Amygdala (tissue), 56 donors: ENCODE measurements around the gene UBTF.
"Not testable (repeated sequence)": the region's sequence is repeated elsewhere in the genome, so short reads cannot be mapped to it uniquely, and the experiment has no call there.

Experiments used
- DNase-seq, 56 donors: peaks; one replicate each; lab custom pipeline; 2025; lab: John Stamatoyannopoulos, UW

The UBTF gene

GRCh38 chr17:44247876-44248736 is 28.6 kb upstream of the UBTF start:
- DNase-seq, result no peak

GRCh38 chr17:44247440-44247841 is 28.0 kb upstream of the UBTF start:
- no peak for DNase-seq

- peak in 2 of 56 donors; percentile 5 to 6 for DNase-seq
Observed at GRCh38 chr17:44241106-44241624, 21.7 kb upstream of the UBTF start.

- DNase-seq, result not testable (repeated sequence)
Observed at GRCh38 chr17:44237886-44238285, 18.4 kb upstream of the UBTF start.

- DNase-seq, result no peak
Observed at GRCh38 chr17:44236444-44236991, 17.0 kb upstream of the UBTF start.

GRCh38 chr17:44235583-44235936 is 16.1 kb upstream of the UBTF start:
- no peak for DNase-seq

DNA sequence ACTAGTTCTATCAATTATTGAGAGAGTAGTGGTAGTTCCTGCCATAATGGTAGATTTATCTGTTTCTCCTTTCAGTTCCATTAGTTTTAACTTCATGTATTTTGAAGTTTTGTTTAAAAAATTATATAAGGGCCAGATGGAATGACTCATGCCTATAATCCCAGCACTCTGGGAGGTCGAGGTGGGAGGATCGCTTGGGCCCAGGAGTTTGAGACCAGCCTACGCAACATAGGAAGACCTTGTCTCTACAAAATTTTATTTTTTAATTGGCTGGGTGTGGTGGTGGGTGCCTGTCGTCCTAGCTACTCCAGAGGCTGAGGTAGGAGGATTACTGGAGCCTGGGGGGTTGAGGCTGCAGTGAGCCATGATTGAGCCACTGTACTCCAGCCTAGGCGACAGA is 14.1 kb upstream of the UBTF start:
- peak in 3 of 56 donors; percentile 5 to 18 (median 9) for DNase-seq

DNA sequence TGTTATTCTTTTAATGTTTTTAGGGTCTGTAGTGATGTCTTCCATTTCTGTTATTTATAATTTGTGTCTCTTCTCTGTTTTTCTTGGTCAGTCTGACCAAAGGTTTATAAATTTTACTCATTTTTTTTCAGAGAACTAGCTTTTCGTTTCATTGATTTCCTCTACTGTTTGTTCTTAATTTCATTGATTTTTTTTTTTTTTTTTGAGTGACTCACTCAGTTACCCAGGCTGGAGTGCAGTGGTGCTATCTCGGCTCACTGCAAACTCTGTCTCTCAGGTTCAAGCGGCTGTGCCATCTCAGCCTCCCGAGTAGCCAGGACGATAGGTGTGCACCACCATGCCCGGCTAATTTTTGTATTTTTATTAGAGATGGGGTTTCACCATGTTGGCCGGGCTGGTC is 12.6 kb upstream of the UBTF start:
- DNase-seq, result no peak

- DNase-seq, result no peak
Observed at GRCh38 chr17:44230140-44230539, 10.7 kb upstream of the UBTF start.

DNA sequence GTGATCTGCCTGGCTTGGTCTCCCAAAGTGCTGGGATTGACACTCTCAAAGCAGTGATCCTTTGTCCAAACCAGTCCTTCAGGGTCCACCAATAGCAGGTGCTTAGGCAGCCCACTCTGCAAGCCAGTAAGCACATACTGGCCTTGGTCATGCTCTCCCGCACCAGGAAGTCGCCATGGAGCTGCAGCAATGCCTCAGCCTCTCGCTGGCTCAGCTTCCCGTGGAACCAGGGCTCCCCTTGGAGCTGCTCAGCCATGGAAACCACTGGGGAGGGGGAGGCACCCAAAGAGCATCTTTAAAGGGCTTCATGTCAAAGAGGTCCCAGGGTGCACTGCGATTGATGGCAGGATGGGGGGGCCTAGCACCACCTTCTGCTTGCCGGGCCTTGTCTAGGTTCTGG is 9.6 kb upstream of the UBTF start:
- DNase-seq, result no peak

- DNase-seq, result peak in 16 of 56 donors; percentile 13 to 67 (median 26)
Observed at GRCh38 chr17:44223541-44224071, 4.1 kb upstream of the UBTF start.

DNA sequence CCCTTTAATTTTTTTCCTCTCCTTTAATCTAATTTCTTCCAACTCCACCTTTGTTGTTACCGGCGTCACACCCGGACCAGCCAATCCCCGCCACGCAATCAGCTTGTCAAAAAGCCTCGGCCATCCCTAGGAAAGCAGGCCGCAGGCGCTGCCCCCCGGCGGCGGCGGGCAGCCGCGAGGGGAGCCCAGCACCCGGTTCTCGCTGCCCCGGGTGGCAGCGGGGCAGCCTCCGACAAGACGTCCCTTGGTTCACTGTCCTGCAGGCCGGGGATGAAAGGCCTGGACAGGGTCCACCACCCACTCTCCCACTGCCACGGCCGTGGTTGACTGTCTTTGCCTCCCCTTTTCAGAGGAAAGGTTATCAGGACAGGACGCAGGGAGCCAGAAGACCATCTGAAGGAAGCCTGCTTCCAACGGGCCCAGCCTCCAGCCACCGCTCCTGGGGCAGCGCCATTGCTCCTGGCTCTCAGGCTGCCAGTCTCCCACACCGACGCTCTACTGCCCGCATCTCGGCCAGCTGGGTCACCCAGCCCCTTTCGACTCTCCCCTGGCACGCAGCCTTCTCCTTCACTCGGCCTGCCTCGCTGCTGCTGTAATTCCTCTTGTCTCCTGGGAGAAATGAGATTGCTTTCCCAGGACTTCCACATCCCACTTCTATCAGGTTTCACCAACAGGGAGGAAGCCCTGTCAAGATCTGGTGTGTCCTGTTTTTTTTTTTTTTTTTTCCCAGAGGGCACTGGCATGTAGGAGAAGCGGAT is 2.8 kb upstream of the UBTF start:
- peak in 55 of 56 donors; percentile 40 to 89 (median 77) for DNase-seq

- peak in 2 of 56 donors; percentile 48 to 49 for DNase-seq
Observed at GRCh38 chr17:44221862-44222111, 2.3 kb upstream of the UBTF start.

GRCh38 chr17:44221084-44221861 is 1.8 kb upstream of the UBTF start:
- DNase-seq, result peak in 53 of 56 donors; percentile 18 to 82 (median 66)

- peak in 30 of 56 donors; percentile 16 to 79 (median 56) for DNase-seq
Observed at GRCh38 chr17:44220213-44221083, 973 bp upstream of the UBTF start.

DNA sequence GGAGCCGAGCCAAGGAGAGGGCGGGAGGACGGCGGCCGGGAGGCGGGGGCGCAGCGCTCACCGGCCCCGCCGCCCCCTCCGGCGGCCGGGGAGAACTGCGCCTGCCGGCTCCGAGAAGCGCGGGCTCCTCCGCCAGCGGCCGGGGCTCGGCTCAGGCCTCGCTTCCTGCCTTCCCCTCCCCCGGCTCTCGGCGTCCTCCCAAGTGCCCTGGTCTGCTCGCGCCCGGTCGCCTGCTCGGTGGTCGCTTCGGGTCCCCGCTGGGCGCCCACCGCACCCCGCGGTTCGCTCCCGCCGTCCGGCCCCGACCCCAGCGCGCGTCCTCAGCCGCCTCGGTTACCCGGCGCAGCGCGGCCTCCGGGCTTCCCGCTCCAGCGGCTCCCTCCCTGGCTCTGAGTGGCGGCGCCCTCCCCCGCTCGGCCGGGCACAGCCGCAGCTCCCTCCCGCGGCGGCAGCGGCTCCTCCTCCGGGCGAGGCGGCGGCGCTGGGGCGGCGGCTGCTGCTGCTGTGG is 313 bp downstream of the UBTF start:
- peak in 23 of 56 donors; percentile 36 to 77 (median 59) for DNase-seq

GRCh38 chr17:44218344-44219107 is 949 bp downstream of the UBTF start:
- peak in 55 of 56 donors; percentile 33 to 91 (median 73) for DNase-seq

DNA sequence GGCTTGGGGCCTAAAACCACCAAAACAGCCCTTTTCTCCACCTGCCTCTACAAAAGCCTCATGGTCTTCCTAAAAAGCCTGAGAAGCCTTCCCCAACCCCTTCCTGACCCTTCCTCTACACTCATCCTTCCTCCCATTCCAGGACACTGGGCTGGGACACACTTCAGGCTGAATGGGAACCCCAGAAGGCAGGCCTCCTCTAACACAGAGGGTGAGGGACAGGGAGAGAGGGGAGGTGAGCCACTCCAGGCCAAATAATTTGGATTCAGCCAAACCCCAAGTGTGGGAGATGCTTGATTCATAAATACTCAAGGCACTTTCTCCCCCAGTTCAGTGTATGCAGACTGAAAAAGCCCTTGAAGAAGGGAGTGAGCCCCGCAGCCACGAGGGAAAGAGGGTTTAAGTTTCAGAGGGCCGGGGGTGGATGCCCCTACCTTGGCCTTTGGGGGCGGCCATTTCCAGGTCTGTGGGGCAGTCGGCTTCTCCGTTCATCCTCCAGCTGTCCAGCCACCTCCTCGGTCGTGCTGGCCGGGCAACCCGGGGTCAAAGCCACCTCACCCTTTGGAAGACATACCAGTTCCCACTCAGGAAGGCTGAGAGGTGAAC is 1.6 kb downstream of the UBTF start:
- DNase-seq, result peak in 2 of 56 donors; percentile 51 to 65
